Urothelium cell line (cell line): ENCODE data around the gene AGBL1.

Experiments used
- DNase-seq: peaks from one replicate; pipeline ENCODE4 v3.0.0; 2011; ENCODE audit warnings: low spot score, mixed read lengths
- FAIRE-seq: peaks from 2 replicates; lab custom pipeline; 2011; peaks lifted over from hg19 to GRCh38; lab: Jason Lieb, UNC

AGBL1 gene

DNA sequence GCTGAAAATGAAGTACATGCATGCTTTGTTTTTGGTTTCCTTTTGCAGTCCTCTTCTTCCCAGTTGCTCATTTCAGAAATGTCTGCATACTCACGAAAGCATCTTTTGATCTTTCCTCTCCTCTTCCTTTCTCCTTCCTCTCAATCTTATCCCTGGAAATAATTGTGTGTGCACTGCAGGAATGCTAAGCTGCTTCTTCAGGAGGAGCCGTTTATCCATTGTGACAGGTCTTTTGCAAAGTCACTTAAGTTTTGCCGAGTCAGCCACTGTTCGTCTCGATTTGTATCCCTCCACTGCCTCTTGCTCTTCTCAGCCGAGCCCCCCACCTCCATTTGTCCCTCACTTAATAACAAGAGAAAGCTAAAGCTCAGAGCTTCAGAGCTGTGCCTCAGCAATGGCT is 597.6 kb downstream of the AGBL1 start:
- DNase-seq: no peak
- no peak for FAIRE-seq

DNA sequence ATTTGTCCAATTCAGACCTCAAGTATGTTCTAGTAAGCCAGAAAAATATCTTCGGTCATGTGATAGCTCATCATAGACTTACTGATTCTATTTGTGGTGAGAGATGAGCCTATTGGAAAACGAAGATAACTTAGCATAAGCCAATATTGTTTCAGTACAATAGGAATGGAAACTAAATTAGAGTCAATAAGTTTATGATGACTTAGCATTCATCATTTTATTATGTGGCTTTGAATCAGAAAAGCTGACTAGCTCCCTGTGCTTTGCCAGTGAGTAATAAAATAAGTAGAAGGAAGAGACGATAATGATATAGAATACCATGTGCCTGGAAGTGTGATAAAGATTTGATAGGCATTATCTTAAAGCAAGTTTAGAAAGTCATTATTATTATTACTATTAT is 605.6 kb downstream of the AGBL1 start:
- DNase-seq (no peak), FAIRE-seq (no peak)

DNA sequence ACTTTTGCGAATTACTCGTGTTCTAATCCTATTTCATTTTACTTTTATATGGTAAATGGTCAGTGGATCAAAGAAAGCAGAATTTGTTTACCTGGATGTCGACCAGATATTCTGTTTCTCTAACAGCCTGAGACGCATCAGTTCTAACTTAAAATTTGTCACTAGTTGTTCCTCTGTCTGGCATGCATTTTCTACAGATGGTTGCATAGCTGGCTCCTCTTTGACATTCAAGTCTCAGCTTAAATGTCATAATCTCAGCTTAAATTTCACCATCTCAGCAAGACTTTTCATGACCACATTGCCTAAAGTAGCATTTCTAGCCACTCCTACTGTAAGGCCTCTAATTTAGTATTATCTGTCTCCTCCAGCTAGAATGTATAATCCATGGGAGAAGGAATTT is 609.3 kb downstream of the AGBL1 start:
- DNase-seq (no peak), FAIRE-seq (no peak)

DNA sequence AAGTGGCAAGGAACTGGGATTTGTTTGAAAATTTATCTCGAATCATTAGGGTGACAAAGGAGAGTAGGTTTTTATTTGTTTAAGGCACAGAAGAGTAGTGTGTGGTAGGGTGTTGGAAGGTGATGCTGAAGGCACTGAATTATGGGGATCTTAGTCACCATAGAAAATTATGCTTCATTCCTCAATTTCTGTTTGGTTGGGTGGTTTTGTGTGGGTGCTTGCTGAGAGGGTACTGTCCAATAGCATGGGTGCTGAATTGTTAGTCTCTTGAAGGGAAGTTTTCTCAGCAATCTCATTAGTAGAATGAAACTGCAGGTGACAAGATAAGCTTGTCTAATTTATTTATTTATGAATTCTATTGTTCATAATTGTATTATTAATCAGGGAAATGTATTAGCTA is 610.9 kb downstream of the AGBL1 start:
- no peak for FAIRE-seq
- peak; percentile 27 for DNase-seq

DNA sequence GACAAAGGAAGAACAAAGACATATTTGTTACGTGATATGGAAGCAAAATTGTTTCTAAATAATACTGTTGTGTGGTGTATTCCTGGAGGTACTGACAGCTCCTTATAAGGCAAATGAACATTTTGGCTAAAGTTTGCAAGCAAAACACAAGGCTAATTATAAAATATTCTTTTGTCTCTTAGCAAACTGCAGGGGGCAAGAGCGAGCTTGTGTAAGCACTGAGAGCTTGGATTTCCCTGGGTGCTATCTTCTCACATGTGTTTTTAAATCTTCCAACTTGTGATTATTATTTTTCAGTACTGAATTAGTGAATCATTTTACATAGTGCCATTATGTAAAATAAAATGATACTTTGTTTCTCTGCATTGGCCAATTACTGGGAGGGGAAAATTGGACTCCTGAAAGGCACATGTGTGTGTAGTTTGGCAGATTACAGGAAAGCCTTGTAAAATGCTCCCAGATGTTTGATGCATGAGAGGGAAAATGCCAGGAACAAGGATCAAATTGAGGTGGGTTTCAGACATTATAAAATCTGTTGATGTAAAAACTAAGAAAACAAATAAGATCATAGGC is 611.5 kb downstream of the AGBL1 start:
- FAIRE-seq: no peak

DNA sequence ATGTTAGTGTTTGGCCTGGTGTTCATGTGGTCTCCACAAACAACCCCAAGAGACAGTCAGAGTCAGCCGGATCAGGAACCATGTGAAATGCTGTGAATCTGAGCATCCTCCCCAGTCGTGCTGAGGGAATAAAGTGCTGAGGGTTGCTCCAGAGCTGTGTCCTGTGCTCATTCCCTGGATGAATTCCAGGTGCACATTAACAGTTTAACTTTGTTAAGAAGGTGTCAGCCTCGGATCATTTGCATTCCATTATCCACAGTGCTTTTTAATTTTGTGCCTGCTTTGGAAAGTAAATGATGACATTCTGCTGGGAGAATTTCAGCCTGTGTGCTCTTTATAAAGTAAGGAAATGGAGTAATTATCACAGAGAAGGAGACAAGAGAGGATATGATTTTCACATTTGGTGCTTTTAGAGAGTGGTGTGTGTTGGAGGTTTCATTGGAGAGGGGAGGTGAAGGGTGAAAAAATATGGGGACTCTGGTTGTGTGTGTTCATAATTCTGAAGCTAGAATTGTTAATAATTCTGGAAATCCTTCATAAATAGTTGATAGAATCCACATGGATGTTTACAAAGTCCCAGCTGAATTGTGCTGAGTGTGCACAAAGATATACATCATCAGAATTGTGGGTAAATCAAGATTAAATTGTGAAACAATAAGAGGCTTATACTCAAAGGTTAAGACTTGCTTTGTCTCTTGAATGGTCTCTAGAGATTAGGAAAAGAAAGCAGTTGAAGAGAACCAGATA is 621.4 kb downstream of the AGBL1 start:
- FAIRE-seq: no peak

More for the DNA sequence above, 611.5 kb downstream of the AGBL1 start:
- no peak for DNase-seq

DNA sequence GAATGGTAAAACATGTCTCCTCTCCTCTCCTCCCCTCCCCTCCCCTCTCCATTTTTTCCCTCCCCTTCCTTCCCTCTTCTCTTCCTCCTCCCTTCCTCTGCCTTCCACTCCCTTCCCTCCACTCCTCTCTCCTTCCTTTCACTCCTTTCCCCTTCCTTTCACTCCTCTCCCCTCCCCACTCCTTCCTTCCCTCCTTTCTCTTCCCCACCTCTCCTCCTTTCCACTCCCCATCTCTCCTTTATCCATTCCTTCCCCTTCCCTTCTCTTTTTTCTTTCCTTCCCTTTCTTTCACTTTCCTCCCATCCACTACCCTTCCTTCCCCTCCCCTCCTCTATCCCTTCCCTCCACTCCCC is 621.9 kb downstream of the AGBL1 start:
- DNase-seq (no peak), FAIRE-seq (no peak)

More for the DNA sequence above, 621.4 kb downstream of the AGBL1 start:
- no peak for DNase-seq

DNA sequence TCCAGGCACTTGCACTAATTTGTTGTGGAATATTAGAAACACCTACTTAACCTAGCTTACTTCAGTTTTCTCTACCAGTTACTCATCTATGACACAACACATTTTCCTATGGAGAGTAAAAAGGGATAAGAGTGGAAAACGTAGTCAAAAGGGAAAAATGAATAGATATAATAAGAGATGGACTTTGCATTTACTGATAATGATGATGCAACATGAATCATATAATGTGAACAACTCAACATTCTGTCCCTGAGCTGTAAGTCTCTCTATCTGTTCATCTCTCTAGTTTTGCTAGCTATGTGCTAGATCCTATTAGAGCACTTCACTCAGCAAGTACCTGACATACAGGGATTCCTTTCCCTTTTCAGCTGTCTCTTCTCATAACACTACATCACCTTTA is 627.1 kb downstream of the AGBL1 start:
- FAIRE-seq: no peak
- no peak for DNase-seq

DNA sequence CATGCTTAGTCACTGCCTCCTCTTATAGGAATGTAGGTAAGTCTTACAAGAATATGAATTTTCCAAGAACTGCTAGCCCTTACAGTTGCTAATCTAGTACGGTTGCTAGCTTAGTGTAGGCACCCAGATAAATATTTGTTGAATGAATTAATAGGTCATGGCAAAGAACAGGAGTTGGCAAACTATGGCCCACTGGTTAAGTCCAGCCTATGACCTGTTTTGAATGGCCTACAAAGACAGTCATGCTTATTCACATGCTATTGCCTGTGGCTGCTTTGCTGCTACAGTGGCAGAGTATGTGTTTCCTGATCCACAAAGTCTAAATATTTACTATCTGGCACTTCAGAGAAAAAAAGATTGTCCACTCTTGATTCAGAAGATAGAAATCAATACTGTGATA is 631.8 kb downstream of the AGBL1 start:
- FAIRE-seq (no peak), DNase-seq (no peak)

DNA sequence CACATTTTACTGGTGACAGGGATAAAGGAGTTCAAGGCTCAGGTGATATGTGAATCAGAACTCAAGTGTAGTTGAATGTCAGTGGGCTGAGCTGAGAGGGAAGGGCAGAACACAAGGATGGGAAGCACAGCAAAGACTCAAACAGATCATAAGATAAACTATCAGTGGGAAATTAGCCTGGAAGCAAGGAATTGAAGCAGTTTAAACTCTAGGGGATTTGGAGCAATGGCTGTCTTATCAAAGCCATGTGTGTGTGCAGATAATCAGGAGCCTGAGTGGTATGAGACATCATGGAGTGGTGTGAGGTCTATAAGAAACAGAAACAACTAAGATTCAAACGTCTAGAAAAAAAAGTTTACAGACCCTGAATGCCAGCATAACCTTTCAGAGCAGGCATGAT is 634.6 kb downstream of the AGBL1 start:
- DNase-seq (no peak), FAIRE-seq (no peak)

DNA sequence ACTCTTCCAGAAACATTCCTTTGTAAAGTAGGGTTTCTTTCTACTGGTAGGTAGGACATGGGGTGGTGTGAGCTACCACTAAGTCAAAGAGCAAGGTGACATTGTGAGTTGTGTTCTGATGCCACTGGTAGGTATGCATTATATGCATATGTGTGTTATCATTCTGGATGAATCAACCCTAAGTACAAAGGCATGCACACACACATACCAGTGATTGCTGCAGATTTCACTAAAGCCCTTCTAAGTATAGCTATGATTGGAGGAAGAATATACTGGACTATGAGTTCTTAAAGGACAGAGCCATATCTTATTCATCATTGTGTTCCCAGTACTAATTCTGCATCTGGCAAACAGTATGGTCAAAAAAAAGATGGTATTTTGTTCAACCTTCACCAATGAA is 646.0 kb downstream of the AGBL1 start:
- FAIRE-seq (no peak), DNase-seq (no peak)

DNA sequence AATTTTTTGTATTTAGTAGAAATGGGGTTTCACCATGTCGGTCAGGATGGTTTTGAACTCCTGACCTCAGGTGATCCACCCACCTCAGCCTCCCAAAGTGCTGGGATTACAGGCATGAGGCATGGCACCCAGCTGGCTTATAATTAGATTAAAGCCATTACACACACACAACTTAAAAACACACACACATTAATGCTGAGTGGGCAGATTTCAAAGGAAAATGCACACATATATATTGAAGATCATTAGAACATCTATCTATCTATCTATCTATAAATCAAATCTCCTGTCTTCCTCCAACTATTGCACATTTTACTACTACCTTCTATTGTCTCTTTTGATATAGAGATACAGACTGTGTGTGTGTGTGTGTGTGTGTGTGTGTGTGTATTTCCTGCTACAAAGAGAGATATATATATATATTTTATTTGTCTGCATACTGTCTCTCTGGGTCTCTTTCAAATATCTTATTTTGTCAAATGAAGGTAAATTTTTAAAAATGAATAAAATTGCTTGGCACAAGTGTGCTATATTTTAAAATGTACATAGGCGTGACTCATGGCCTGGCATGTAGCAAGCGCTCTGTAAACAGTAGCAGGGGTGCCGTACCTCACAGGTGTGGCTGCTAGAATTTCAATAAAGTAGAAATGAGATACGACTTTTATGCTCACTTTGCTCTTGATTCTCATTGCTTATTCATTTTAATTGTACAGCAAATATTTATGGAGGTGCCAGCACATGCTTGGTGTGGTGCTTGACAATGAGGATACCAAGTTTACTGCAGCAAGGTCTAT is 655.8 kb downstream of the AGBL1 start:
- no peak for FAIRE-seq
- no peak for DNase-seq

DNA sequence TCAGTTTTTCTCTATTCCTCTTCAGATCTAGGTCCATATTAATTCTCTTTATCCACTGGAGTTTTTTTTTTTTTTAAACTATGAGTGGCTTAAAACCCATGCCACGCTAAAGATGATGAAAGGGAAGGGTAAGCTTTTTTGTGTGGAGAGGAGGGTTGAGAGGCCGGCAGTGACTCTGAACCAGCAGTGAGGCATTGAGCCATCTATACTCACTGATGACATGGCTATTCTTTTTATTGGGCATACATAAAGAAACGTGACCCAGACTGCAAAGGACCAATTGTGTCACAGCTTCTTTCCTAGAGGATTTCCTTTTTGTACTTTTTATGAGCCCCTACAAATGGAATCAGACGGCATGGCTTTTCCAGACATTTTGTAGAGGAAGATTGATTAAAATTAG is 662.2 kb downstream of the AGBL1 start:
- FAIRE-seq (no peak), DNase-seq (no peak)

DNA sequence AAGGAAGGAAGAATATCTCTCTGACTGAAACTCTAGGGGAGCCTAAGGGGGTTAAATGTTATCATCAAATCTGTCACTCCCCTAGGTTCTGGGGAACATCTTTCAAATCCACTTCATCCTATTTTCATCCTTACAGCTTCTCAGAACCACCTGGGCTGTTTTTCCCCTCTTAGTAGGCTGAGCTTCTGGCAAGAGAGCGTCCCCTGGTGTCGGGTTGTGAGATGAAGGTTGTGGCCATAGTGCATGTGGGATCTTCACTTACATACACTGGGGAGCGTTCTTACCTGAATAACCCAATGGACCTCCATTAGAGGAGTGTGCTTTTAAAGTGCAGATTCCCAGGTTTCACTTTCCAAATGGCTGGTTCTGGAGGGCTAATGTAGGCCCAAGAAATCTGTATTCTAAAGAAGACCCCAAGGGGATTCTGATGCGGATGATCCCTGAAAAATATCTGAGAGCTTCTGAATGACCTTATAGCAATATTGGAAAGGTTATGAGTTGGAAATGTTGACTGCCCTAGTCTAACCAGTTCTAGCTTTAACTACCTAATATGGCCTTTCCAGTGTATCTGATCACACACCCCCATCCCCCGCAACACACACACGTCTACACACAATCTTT is 663.7 kb downstream of the AGBL1 start:
- DNase-seq (peak; percentile 18), FAIRE-seq (no peak)

DNA sequence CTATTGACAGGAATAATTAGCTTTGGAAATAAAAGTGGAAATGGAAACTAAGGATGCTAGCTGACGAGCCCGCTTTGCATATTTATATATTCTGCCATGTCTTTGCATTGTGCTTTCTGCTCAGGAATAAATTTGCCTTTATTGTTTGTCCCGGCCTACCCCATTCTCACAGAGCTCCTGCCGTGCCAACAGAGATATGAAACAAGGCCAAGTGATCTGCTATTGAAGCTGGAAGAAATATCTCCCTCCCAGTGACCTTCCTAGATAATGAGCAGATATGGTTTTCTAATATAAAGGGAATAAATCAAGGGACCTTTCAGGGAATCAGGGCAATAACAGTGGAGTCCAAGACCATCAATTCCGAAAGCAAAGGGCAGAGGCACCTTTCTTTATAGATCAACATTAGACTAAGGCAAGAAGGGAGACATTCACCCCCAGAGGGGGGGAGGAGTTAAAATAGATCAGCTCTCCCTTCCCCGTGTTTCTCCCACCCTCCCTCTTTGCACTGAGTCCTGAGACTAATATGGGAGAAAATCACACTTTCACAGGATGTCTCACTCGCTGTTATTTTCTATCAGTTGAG is 664.6 kb downstream of the AGBL1 start:
- no peak for FAIRE-seq
- DNase-seq: no peak

DNA sequence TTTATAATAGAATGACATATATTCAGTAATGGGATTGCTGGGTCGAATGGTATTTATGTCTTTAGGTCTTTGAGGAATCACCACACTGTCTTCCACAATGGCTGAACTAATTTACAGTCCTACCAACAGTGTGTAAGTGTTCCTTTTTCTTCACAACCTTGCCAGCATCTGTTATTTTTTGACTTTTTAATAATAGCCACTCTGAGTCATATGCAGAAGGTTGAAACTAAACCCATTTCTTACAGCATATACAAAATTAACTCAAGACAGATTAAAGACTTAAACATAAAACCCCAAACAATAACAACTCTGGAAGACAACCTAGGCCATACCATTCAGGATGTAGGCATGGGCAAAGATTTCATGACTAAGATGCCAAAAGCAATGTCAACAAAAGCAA is 671.4 kb downstream of the AGBL1 start:
- DNase-seq (no peak), FAIRE-seq (no peak)

DNA sequence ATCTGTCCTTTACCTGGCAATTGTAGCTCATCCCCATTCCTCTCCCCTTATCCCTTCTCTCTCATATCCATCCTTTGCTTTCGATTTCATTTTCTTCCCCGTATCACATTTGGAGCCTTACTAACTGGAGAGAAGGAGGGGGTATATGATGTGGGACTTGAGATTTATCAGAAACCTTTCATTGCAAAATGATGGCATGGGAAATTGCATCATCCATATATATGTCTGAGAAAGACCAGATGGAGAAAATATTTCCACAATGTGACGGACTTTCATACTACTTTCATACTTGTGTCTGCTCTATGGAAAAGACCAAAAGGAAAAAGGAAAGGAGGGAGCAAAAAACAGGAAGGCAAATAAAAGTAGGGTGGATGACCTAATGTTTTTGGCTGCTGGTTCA is 675.2 kb downstream of the AGBL1 start:
- DNase-seq (no peak), FAIRE-seq (no peak)

DNA sequence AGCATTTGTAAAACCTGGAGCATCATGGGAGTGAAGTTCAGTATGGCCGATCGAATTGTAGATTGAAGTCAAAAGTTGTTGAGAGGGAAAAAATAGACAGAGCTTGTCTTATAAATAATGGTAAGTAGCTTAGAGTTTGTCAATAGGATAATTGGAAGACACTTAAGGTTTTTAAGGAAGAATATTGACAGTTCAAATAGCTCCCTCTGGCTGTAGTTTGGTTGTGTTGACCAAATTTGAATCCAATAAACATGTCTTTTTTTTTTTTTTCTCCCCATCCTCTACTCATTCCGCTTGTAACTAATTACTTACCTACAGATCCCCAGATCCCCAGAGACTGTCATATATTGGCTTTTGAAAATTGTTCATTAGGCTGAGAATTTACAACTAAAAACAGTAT is 677.0 kb downstream of the AGBL1 start:
- DNase-seq (no peak), FAIRE-seq (no peak)

DNA sequence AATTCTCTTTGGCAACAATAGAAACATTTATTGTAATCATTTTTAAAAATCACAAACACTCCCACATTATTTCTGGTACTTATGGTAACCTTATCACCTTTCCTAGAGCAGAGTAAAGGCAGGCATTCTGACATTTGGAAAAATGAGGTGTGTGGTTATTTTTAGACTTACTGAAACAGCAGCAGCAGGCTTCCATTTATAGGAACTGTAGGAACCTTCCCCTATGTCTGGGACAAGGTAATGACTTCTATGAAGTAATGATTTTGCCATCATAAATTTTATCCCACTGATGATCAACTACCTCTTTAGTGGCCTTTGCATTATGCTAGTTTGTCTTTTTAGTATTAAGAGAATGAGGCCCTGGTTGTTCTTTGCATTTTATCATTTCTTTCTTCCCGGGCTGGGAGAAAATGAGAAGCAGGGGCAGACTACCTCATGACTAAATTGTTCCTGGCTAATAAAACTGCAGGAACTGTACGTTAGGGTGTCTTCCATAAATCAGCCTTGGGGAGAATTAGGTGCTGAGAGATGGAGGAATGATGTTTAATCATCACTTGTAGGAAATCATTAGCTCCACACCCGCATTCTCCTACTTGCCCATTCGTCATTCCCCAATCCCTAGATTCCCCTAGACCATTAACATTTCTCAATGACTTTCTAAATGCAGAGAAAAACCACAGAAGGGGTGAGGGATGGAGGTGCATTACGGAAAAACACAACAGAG is 680.3 kb downstream of the AGBL1 start:
- no peak for DNase-seq
- no peak for FAIRE-seq

DNA sequence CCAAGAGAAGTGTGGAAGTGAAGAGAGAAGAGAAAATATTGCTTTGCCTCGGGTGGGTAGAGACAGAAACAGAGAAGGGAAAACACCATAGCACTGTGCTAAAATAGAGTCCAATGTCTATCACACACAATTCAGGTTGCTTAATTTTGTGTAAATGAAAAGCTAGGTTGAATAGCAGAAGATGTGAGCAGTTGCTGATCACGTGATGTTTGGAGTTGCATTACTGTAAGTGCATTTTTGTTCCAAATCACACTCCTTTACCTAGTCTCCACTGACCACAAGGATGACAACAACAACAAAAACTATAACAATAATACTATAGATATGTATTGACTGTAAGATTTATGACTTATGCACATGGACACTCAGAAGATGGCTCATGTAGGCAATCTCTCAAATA is 683.2 kb downstream of the AGBL1 start:
- no peak for DNase-seq
- FAIRE-seq: no peak

DNA sequence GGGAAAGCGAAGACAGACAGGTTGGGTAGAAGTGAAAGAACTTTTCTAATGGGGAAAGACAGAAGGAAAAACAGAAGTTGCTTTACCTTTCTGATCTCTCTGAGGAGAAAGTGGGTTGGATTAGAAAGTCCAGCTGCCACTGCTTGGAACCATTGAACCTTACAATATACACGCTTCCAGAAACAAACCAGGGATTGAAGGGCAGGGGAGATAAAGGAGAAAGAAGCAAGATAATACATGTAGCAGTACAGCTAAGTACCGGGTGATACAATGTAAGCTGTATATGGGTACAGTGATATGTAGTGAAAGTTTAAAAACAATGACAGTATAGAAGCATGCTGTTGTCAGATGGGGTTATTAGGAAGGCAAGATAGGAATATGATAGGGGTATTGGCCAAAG is 684.4 kb downstream of the AGBL1 start:
- DNase-seq (no peak), FAIRE-seq (no peak)
